HUES64 (cell line): ENCODE measurements around the gene FCHSD2.
"Not testable (repeated sequence)": the region's sequence is repeated elsewhere in the genome, so short reads cannot be mapped to it uniquely, and the experiment has no call there.

Experiments used
- H3K27ac ChIP-seq: 2 replicates; pipeline ENCODE4 v1.7.0; 2013; ENCODE audit warnings: low read depth, low read length, inconsistent platforms
- H3K27me3 ChIP-seq: 2 replicates; pipeline ENCODE4 v1.6.1; 2013; ENCODE audit warnings: mild to moderate bottlenecking, low read length; ENCODE audit not compliant: insufficient read depth
- H3K36me3 ChIP-seq: 2 replicates; pipeline ENCODE4 v1.6.1; 2013; ENCODE audit warnings: mild to moderate bottlenecking, low read length; ENCODE audit not compliant: insufficient read depth
- H3K4me1 ChIP-seq: 2 replicates; pipeline ENCODE4 v1.6.1; 2013; ENCODE audit warnings: mild to moderate bottlenecking, low read length, moderate library complexity; ENCODE audit not compliant: insufficient read depth
- H3K4me3 ChIP-seq: 2 replicates; pipeline ENCODE4 v1.5.1; 2013; ENCODE audit warnings: mild to moderate bottlenecking, low read length, moderate library complexity
- H3K9ac ChIP-seq: 2 replicates; pipeline ENCODE4 v1.6.1; 2013; ENCODE audit warnings: mild to moderate bottlenecking, low read depth, low read length
- H3K9me3 ChIP-seq: 2 replicates; pipeline ENCODE4 v1.6.1; 2013; ENCODE audit warnings: low read depth, low read length; ENCODE audit not compliant: insufficient read depth
- WGBS: fragments of 150-250, 120-280 bp; methylation state at CpG from one replicate; pipeline ENCODE4 v1.1.7; 2013; ENCODE audit warnings: missing lambda C conversion rate; 5-methylcytosine and 5-hydroxymethylcytosine counted together

FCHSD2 gene

GRCh38 chr11:72912253-72912652, 229.9 kb downstream of the FCHSD2 start:
- Histone ChIP-seq H3K9me3 (peaks cover 35% of the 10 kb centered on the region; the same call in 1 of the 2 replicates), H3K36me3 (no peaks in the 10 kb centered on the region), H3K9ac (no peak overlapping the region), H3K4me1 (no peaks in the 10 kb centered on the region), H3K4me3 (no peak overlapping the region), H3K27me3 (no peaks in the 10 kb centered on the region), H3K27ac (no peak overlapping the region)
- 95% methylated on average over 1 of the region's 1 CpG for WGBS

- H3K9ac ChIP-seq, H3K4me1 ChIP-seq, H3K36me3 ChIP-seq, H3K4me3 ChIP-seq, H3K27ac ChIP-seq, H3K27me3 ChIP-seq: not testable (repeated sequence)
- H3K9me3 ChIP-seq: peaks cover 35% of the 10 kb centered on the region; the same call in 1 of the 2 replicates
- WGBS: 94% methylated on average over 42 of the region's 42 CpGs
Measured at GRCh38 chr11:72909558-72910388, 232.3 kb downstream of the FCHSD2 start.

GRCh38 chr11:72908032-72908676, 234.0 kb downstream of the FCHSD2 start:
- no peaks in the 10 kb centered on the region for H3K36me3 ChIP-seq
- peaks cover 35% of the 10 kb centered on the region; the same call in 1 of the 2 replicates for H3K9me3 ChIP-seq
- H3K4me1 ChIP-seq: peaks cover 11% of the 10 kb centered on the region; the same call in 1 of the 2 replicates
- 100% methylated on average over 2 of the region's 2 CpGs for WGBS
- no peak overlapping the region for H3K9ac ChIP-seq
- no peak overlapping the region for H3K27ac ChIP-seq
- no peak overlapping the region for H3K4me3 ChIP-seq
- H3K27me3 ChIP-seq: no peaks in the 10 kb centered on the region

- Histone ChIP-seq H3K9me3 (peaks cover 13% of the 10 kb centered on the region; the same call in 1 of the 2 replicates), H3K27ac (no peak overlapping the region; the same call in 1 of the 2 replicates), H3K27me3 (no peaks in the 10 kb centered on the region), H3K4me1 (peaks cover 11% of the 10 kb centered on the region; the same call in 1 of the 2 replicates), H3K36me3 (no peaks in the 10 kb centered on the region), H3K4me3 (no peak overlapping the region), H3K9ac (no peak overlapping the region)
- 94% methylated on average over 3 of the region's 4 CpGs for WGBS
Measured at GRCh38 chr11:72904016-72904415, 238.1 kb downstream of the FCHSD2 start.

GRCh38 chr11:72901374-72901773, 240.7 kb downstream of the FCHSD2 start:
- Histone ChIP-seq H3K9ac (no peak overlapping the region), H3K27ac (no peak overlapping the region), H3K9me3 (no peaks in the 10 kb centered on the region), H3K4me3 (no peak overlapping the region), H3K36me3 (no peaks in the 10 kb centered on the region), H3K27me3 (no peaks in the 10 kb centered on the region), H3K4me1 (peaks cover 11% of the 10 kb centered on the region; the same call in 1 of the 2 replicates)

GRCh38 chr11:72900013-72900412, 242.1 kb downstream of the FCHSD2 start:
- H3K36me3 ChIP-seq: no peaks in the 10 kb centered on the region
- H3K9me3 ChIP-seq: no peaks in the 10 kb centered on the region
- H3K9ac ChIP-seq: no peak overlapping the region
- peaks cover 11% of the 10 kb centered on the region; the same call in 1 of the 2 replicates for H3K4me1 ChIP-seq
- H3K27ac ChIP-seq: no peak overlapping the region
- no peaks in the 10 kb centered on the region for H3K27me3 ChIP-seq
- no peak overlapping the region for H3K4me3 ChIP-seq
- WGBS: 84% methylated on average over 2 of the region's 2 CpGs

- H3K9me3 ChIP-seq: no peaks in the 10 kb centered on the region
- H3K4me3 ChIP-seq: no peak overlapping the region
- H3K4me1 ChIP-seq: peaks cover 8% of the 10 kb centered on the region; the same call in 1 of the 2 replicates
- no peak overlapping the region for H3K9ac ChIP-seq
- no peaks in the 10 kb centered on the region for H3K27me3 ChIP-seq
- H3K36me3 ChIP-seq: no peaks in the 10 kb centered on the region
- WGBS: 94% methylated on average over 2 of the region's 2 CpGs
- no peak overlapping the region for H3K27ac ChIP-seq
Measured at GRCh38 chr11:72899238-72899637, 242.9 kb downstream of the FCHSD2 start.

GRCh38 chr11:72897506-72897905, 244.6 kb downstream of the FCHSD2 start:
- H3K9ac ChIP-seq: no peak overlapping the region
- H3K4me1 ChIP-seq: no peaks in the 10 kb centered on the region
- H3K4me3 ChIP-seq: no peak overlapping the region
- H3K27ac ChIP-seq: no peak overlapping the region
- H3K36me3 ChIP-seq: no peaks in the 10 kb centered on the region
- H3K9me3 ChIP-seq: no peaks in the 10 kb centered on the region
- no peaks in the 10 kb centered on the region for H3K27me3 ChIP-seq

GRCh38 chr11:72896431-72896830, 245.7 kb downstream of the FCHSD2 start:
- no peaks in the 10 kb centered on the region for H3K9me3 ChIP-seq
- WGBS: 88% methylated on average over 1 of the region's 1 CpG
- no peak overlapping the region for H3K9ac ChIP-seq
- no peak overlapping the region for H3K27ac ChIP-seq
- H3K36me3 ChIP-seq: no peaks in the 10 kb centered on the region
- no peaks in the 10 kb centered on the region for H3K27me3 ChIP-seq
- H3K4me3 ChIP-seq: no peak overlapping the region
- H3K4me1 ChIP-seq: no peaks in the 10 kb centered on the region

- H3K4me3 ChIP-seq: no peak overlapping the region
- no peaks in the 10 kb centered on the region for H3K9me3 ChIP-seq
- WGBS: 89% methylated on average over 2 of the region's 2 CpGs
- no peaks in the 10 kb centered on the region for H3K4me1 ChIP-seq
- peaks cover 16% of the 10 kb centered on the region for H3K36me3 ChIP-seq
- H3K27me3 ChIP-seq: no peaks in the 10 kb centered on the region
- no peak overlapping the region for H3K9ac ChIP-seq
- no peak overlapping the region for H3K27ac ChIP-seq
Measured at GRCh38 chr11:72890881-72891280, 251.2 kb downstream of the FCHSD2 start.

GRCh38 chr11:72886619-72887018, 255.5 kb downstream of the FCHSD2 start:
- Histone ChIP-seq H3K4me3 (no peak overlapping the region), H3K27ac (no peak overlapping the region), H3K27me3 (no peaks in the 10 kb centered on the region), H3K4me1 (no peaks in the 10 kb centered on the region), H3K36me3 (peaks cover 16% of the 10 kb centered on the region), H3K9me3 (no peaks in the 10 kb centered on the region), H3K9ac (no peak overlapping the region)
